SK-N-SH treated with all-trans-retinoic acid at 6 μM for 48 hours (cell line): ENCODE measurements around the gene TANGO6.

Experiments used
- ATAC-seq: fragments of 200-7000 bp; cut with Tn5 transposase; 3 replicates; pipeline ENCODE4 v1.9.1; 2020; ENCODE audit warnings: mild to moderate bottlenecking, moderate library complexity
- ARNTL ChIP-seq: fragments of 450-650 bp; formaldehyde crosslinking; IDR thresholded peaks from 2 replicates; pipeline ENCODE4 v1.5.0; 2020; ENCODE audit warnings: low read depth, mild to moderate bottlenecking, moderate library complexity, borderline replicate concordance
- BACH2 ChIP-seq: fragments of 250-450 bp; sonication (Bioruptor Pico); IDR thresholded peaks from 2 replicates; pipeline ENCODE4 v1.9.0; 2021; ENCODE audit warnings: mild to moderate bottlenecking, borderline replicate concordance
- CREB5 ChIP-seq: fragments of 250-450 bp; sonication (Bioruptor Pico); IDR thresholded peaks from 2 replicates; pipeline ENCODE4 v1.5.1; 2020; ENCODE audit warnings: low read depth, mild to moderate bottlenecking, moderate library complexity
- CSDC2 ChIP-seq: fragments of 250-450 bp; sonication (Bioruptor Pico); IDR thresholded peaks from 2 replicates; pipeline ENCODE4 v1.5.0; 2020; ENCODE audit warnings: mild to moderate bottlenecking, moderate library complexity
- CSRNP3 ChIP-seq: fragments of 250-450 bp; sonication (Bioruptor Pico); IDR thresholded peaks from 2 replicates; pipeline ENCODE4 v1.5.1; 2021; ENCODE audit warnings: mild to moderate bottlenecking, moderate library complexity
- ESRRG ChIP-seq: fragments of 250-450 bp; sonication (Bioruptor Pico); IDR thresholded peaks from 2 replicates; pipeline ENCODE4 v1.6.1; 2021; ENCODE audit warnings: mild to moderate bottlenecking
- GLIS3 ChIP-seq: fragments of 250-450 bp; sonication (Bioruptor Pico); IDR thresholded peaks from 2 replicates; pipeline ENCODE4 v1.5.0; 2020; ENCODE audit warnings: mild to moderate bottlenecking, moderate library complexity
- ISL1 ChIP-seq: fragments of 250-450 bp; sonication (Bioruptor Pico); IDR thresholded peaks from 2 replicates; pipeline ENCODE4 v2.1.2; 2022; ENCODE audit warnings: mild to moderate bottlenecking, moderate library complexity
- OSR1 ChIP-seq: fragments of 250-450 bp; sonication (Bioruptor Pico); IDR thresholded peaks from 2 replicates; pipeline ENCODE4 v1.8.0; 2022; ENCODE audit warnings: moderate library complexity, mild to moderate bottlenecking, inconsistent platforms
- PATZ1 ChIP-seq: fragments of 250-450 bp; sonication (Bioruptor Pico); IDR thresholded peaks from 2 replicates; pipeline ENCODE4 v1.8.0; 2020; ENCODE audit warnings: mild to moderate bottlenecking, moderate library complexity, borderline replicate concordance
- POU6F1 ChIP-seq: fragments of 250-450 bp; sonication (Bioruptor Pico); IDR thresholded peaks from 2 replicates; pipeline ENCODE4 v1.8.0; 2021; ENCODE audit warnings: low read depth, mild to moderate bottlenecking, moderate library complexity, borderline replicate concordance
- PPARA ChIP-seq: fragments of 250-450 bp; sonication (Bioruptor Pico); IDR thresholded peaks from 2 replicates; pipeline ENCODE4 v1.5.0; 2020; ENCODE audit warnings: mild to moderate bottlenecking, borderline replicate concordance
- RARB ChIP-seq: fragments of 250-450 bp; sonication (Bioruptor Pico); IDR thresholded peaks from 2 replicates; pipeline ENCODE4 v1.8.0; 2021; ENCODE audit warnings: mild to moderate bottlenecking, moderate library complexity
- SNAI2 ChIP-seq: fragments of 250-450 bp; sonication (Bioruptor Pico); IDR thresholded peaks from 2 replicates; pipeline ENCODE4 v1.5.0; 2020; ENCODE audit warnings: mild to moderate bottlenecking, moderate library complexity
- TCF4 ChIP-seq: fragments of 250-450 bp; sonication (Bioruptor Pico); IDR thresholded peaks from 2 replicates; pipeline ENCODE4 v1.8.0; 2021; ENCODE audit warnings: mild to moderate bottlenecking, moderate library complexity, borderline replicate concordance
- TOX ChIP-seq: fragments of 250-450 bp; sonication (Bioruptor Pico); IDR thresholded peaks from 2 replicates; pipeline ENCODE4 v1.8.0; 2021; ENCODE audit warnings: mild to moderate bottlenecking, moderate library complexity, borderline replicate concordance
- TSHZ2 ChIP-seq: fragments of 250-450 bp; sonication (Bioruptor Pico); IDR thresholded peaks from 2 replicates; pipeline ENCODE4 v1.5.0; 2020; ENCODE audit warnings: mild to moderate bottlenecking, moderate library complexity
- ZC3H10 ChIP-seq: fragments of 250-450 bp; sonication (Bioruptor Pico); IDR thresholded peaks from 2 replicates; pipeline ENCODE4 v1.5.1; 2021; ENCODE audit warnings: mild to moderate bottlenecking, moderate library complexity
- ZFP3 ChIP-seq: fragments of 250-450 bp; sonication (Bioruptor Pico); IDR thresholded peaks from 2 replicates; pipeline ENCODE4 v1.5.0; 2020; ENCODE audit warnings: mild to moderate bottlenecking, moderate library complexity
- ZFP30 ChIP-seq: fragments of 450-650 bp; formaldehyde crosslinking; IDR thresholded peaks from 2 replicates; pipeline ENCODE4 v1.5.0; 2022; ENCODE audit warnings: mild to moderate bottlenecking, moderate library complexity
- ZNF70 ChIP-seq: fragments of 450-650 bp; formaldehyde crosslinking; IDR thresholded peaks from 2 replicates; pipeline ENCODE4 v1.5.0; 2020; ENCODE audit warnings: mild to moderate bottlenecking, moderate library complexity
- ZNF8 ChIP-seq: fragments of 450-650 bp; formaldehyde crosslinking; IDR thresholded peaks from 2 replicates; pipeline ENCODE4 v1.5.0; 2020; ENCODE audit warnings: mild to moderate bottlenecking, moderate library complexity

The TANGO6 gene

GRCh38 chr16:69012906-69013305, 169.6 kb downstream of the TANGO6 start:
- TF ChIP-seq ZFP3 (no peak), CREB5 (CRISPR knock-in tag) (no peak), ESRRG (CRISPR knock-in tag) (no peak), OSR1 (no peak), CSDC2 (no peak), ZNF8 (CRISPR knock-in tag) (no peak)
- ATAC-seq = no peak

- no peak for TF ChIP-seq POU6F1
- no peak for TF ChIP-seq ESRRG (CRISPR knock-in tag)
- no peak for TF ChIP-seq BACH2 (CRISPR knock-in tag)
- TF ChIP-seq TCF4 (CRISPR knock-in tag) = no peak
- no peak for TF ChIP-seq GLIS3
- TF ChIP-seq PPARA (CRISPR knock-in tag) = no peak
- no peak for TF ChIP-seq ZFP3
- TF ChIP-seq RARB = no peak
- TF ChIP-seq ARNTL (CRISPR knock-in tag) = no peak
- no peak for TF ChIP-seq TOX (CRISPR knock-in tag)
- no peak for TF ChIP-seq TSHZ2 (CRISPR knock-in tag)
These were observed 170.7 kb downstream of the TANGO6 start for GRCh38 chr16:69013991-69014390.

GRCh38 chr16:69014811-69015210, 171.5 kb downstream of the TANGO6 start:
- no peak for ATAC-seq
- TF ChIP-seq TCF4 (CRISPR knock-in tag) (no peak), TOX (CRISPR knock-in tag) (no peak), ZC3H10 (CRISPR knock-in tag) (no peak), BACH2 (CRISPR knock-in tag) (no peak), CSDC2 (no peak), OSR1 (no peak), POU6F1 (no peak), CSRNP3 (CRISPR knock-in tag) (no peak), SNAI2 (CRISPR knock-in tag) (no peak), GLIS3 (no peak), ARNTL (CRISPR knock-in tag) (no peak), PATZ1 (CRISPR knock-in tag) (no peak), ZNF8 (CRISPR knock-in tag) (no peak), CREB5 (CRISPR knock-in tag) (no peak), TSHZ2 (CRISPR knock-in tag) (no peak), ZNF70 (CRISPR knock-in tag) (no peak), ZFP30 (CRISPR knock-in tag) (no peak), ISL1 (CRISPR knock-in tag) (no peak)

More at GRCh38 chr16:69013991-69014390, 170.7 kb downstream of the TANGO6 start:
- ATAC-seq = no peak
